ENCODE results near the gene ART4. TPM values are rescaled to one million over a fixed set of nuclear protein-coding genes. Genes with fewer than 3 reads are reported as not detected.

The ART4 gene, protein sequence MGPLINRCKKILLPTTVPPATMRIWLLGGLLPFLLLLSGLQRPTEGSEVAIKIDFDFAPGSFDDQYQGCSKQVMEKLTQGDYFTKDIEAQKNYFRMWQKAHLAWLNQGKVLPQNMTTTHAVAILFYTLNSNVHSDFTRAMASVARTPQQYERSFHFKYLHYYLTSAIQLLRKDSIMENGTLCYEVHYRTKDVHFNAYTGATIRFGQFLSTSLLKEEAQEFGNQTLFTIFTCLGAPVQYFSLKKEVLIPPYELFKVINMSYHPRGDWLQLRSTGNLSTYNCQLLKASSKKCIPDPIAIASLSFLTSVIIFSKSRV
- total RNA-seq = 3.0 TPM
- 2.6 TPM for polyA plus RNA-seq (ENCODE audit: insufficient read depth, low read depth, low replicate concordance)
- long read RNA-seq, donor 1 = 0 reads
- long read RNA-seq, donor 2 = 0 reads
- long read RNA-seq, donor 3 = 0 reads
- long read RNA-seq, donor 4 = 0 reads
- long read RNA-seq, donor 5 = 0 reads
- long read RNA-seq, donor 6 = 0 reads
- long read RNA-seq, donor 7 = 0 reads
- long read RNA-seq, donor 8 = 0 reads
- long read RNA-seq, donor 9 = 0 reads
- long read RNA-seq, donor 10, partial matches to known transcripts = 5 of 14 reads
- long read RNA-seq, donor 10, other reads (novel, unspliced or antisense) = 9 of 14 reads

DNA sequence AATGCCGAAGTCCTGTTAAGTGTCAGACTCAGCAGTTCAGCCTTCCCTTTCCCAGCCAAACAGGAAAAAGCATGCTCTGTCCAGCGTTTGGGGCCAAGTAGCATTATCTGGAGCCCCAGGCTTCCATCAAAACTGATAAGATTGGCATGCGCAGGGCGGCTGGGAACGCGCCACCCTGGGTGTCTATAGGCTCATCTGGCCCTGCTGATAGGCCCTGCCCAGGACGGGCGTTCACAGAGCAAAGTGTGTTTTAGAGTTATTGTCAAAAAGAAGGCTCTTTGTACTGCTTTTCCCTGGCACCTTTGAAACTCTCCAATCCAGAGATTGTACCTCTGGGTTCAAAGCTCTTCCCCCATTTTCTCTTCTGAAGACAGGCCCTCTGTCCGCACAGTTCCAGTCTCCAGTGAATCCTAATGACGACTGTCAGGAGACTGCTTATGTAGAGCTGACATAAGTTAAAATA is at the start of gene ART4:
ART4 (minus strand) TSS at position 102 of the 463 bp plus-strand sequence. CDS start 413 bp downstream, outside the sequence.
- peak in 1 of 5 donors; percentile 57 for DNase-seq
- Histone ChIP-seq H3K36me3 (ENCODE audit: control insufficient read depth in 2 of 3, insufficient read depth in 3 of 3, low read length in 3 of 3) (no peaks in the 10 kb centered on the region), H3K4me3 (ENCODE audit: low read length in 3 of 3) (peak within 1 kb of the TSS in 2 of 3 donors; percentile 13 to 38), H3K27ac (ENCODE audit: low read depth in 2 of 2, low read length in 2 of 2) (peak within 1 kb of the TSS in 1 of 2 donors; percentile 66), H3K9me3 (ENCODE audit: control insufficient read depth in 2 of 3, insufficient read depth in 1 of 3, low read length in 3 of 3) (no peaks in the 10 kb centered on the region), H3K9ac (ENCODE audit: low read length in 3 of 3) (peak within 1 kb of the TSS in 1 of 3 donors; percentile 50), H3K4me1 (ENCODE audit: control insufficient read depth in 2 of 3, insufficient read depth in 2 of 3, low read depth in 1 of 3, low read length in 3 of 3) (peaks cover 5 to 35% (median 15%) of the 10 kb centered on the region in 3 donors), H3K27me3 (ENCODE audit: control insufficient read depth, insufficient read depth, low read length) (no peaks in the 10 kb centered on the region)
- intact Hi-C loops (cut with DNase I) = loop anchor here (5.0 kb wide), 1 partner anchor 154 kb away; no protein-coding TSS in a partner anchor
- TF ChIP-seq, protein P1, sequence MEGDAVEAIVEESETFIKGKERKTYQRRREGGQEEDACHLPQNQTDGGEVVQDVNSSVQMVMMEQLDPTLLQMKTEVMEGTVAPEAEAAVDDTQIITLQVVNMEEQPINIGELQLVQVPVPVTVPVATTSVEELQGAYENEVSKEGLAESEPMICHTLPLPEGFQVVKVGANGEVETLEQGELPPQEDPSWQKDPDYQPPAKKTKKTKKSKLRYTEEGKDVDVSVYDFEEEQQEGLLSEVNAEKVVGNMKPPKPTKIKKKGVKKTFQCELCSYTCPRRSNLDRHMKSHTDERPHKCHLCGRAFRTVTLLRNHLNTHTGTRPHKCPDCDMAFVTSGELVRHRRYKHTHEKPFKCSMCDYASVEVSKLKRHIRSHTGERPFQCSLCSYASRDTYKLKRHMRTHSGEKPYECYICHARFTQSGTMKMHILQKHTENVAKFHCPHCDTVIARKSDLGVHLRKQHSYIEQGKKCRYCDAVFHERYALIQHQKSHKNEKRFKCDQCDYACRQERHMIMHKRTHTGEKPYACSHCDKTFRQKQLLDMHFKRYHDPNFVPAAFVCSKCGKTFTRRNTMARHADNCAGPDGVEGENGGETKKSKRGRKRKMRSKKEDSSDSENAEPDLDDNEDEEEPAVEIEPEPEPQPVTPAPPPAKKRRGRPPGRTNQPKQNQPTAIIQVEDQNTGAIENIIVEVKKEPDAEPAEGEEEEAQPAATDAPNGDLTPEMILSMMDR (IDR thresholded peaks at IDR 0.05; ENCODE audit: borderline replicate concordance, extremely low read depth, insufficient read depth) = no peak
- no peak for FAIRE-seq

DNA sequence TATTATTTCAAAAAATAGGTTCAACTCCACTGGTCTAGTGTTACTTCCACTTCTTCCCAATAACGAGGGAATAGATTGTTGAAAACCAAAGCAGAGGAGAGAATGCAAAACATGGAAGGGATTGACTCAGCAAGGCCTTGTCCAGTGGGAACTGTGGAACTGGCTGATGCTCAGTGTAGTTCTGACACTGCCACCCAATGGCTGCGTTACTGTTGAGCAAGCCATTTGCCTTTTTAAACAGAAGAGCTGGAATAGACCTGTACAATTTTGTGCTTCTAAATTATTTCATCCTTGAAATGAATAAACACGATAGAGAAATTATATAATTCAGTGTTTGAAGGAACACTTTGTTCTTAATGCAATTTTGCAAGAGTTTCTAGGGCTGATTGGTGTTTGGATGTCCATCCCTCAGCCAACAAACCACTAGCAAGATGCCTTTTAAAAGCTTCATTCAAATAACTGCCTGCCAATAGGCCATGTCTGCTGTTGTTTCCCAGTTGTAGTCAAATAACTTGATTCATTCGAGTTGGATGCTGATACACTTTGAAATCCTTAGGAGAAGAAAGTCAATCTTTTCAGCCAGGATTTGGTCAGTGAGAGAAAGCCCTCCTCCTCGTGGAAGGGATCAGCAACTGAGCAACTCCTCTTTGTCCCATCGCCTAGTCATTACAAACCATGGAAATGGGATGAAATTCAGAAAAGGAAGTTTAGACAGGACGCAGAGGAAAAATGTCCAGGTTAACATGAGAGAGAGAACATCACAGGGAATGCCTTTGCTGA is 49.6 kb upstream of the ART4 start:
- intact Hi-C loops (cut with DNase I) = no loop called here
- H3K36me3 ChIP-seq (ENCODE audit: control insufficient read depth in 2 of 3, insufficient read depth in 3 of 3, low read length in 3 of 3) = no peaks in the 10 kb centered on the region
- no peak overlapping the region for H3K9ac ChIP-seq (ENCODE audit: low read length in 3 of 3)
- DNase-seq (peak in 2 of 5 donors; percentile 29 to 56), FAIRE-seq (no peak)
- no peak overlapping the region for H3K4me3 ChIP-seq (ENCODE audit: low read length in 3 of 3)
- no peaks in the 10 kb centered on the region for H3K27me3 ChIP-seq (ENCODE audit: control insufficient read depth, insufficient read depth, low read length)
- TF ChIP-seq, protein P1 (IDR thresholded peaks at IDR 0.05; ENCODE audit: borderline replicate concordance, extremely low read depth, insufficient read depth) = peak; percentile 22
- peaks cover 0 to 9% (median 0%) of the 10 kb centered on the region in 3 donors for H3K4me1 ChIP-seq (ENCODE audit: control insufficient read depth in 2 of 3, insufficient read depth in 2 of 3, low read depth in 1 of 3, low read length in 3 of 3)
- no peaks in the 10 kb centered on the region for H3K9me3 ChIP-seq (ENCODE audit: control insufficient read depth in 2 of 3, insufficient read depth in 1 of 3, low read length in 3 of 3)
- H3K27ac ChIP-seq (ENCODE audit: low read depth in 2 of 2, low read length in 2 of 2) = peak overlapping the region; percentile 63 to 83

DNA sequence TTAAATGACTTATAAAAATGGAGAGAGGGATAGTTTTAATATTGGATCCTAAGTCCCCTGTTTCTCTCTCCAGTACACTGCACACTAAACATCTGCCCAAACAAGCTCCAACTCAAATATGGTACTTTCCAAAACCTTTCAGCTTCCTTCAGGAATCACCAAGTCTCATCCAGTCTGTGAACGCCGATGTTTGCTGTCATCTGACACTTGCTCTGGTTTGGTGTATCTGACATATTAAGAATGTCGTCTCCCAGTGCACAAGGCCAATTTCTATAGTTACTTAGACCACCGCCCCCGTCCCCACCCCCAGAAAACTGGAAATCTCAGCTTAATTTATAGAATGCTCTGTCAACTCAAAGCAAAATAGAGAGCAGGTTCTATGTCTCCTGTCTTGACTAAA is 47.4 kb upstream of the ART4 start:
- intact Hi-C loops (cut with DNase I) = no loop called here
- peaks cover 0 to 9% (median 9%) of the 10 kb centered on the region in 3 donors for H3K4me1 ChIP-seq (ENCODE audit: control insufficient read depth in 2 of 3, insufficient read depth in 2 of 3, low read depth in 1 of 3, low read length in 3 of 3)
- no peak overlapping the region for H3K9ac ChIP-seq (ENCODE audit: low read length in 3 of 3)
- TF ChIP-seq, protein P1 (IDR thresholded peaks at IDR 0.05; ENCODE audit: borderline replicate concordance, extremely low read depth, insufficient read depth) = no peak
- H3K9me3 ChIP-seq (ENCODE audit: control insufficient read depth in 2 of 3, insufficient read depth in 1 of 3, low read length in 3 of 3) = no peaks in the 10 kb centered on the region
- no peaks in the 10 kb centered on the region for H3K27me3 ChIP-seq (ENCODE audit: control insufficient read depth, insufficient read depth, low read length)
- no peak for DNase-seq
- FAIRE-seq = no peak
- H3K36me3 ChIP-seq (ENCODE audit: control insufficient read depth in 2 of 3, insufficient read depth in 3 of 3, low read length in 3 of 3) = no peaks in the 10 kb centered on the region
- no peak overlapping the region for H3K27ac ChIP-seq (ENCODE audit: low read depth in 2 of 2, low read length in 2 of 2)
- H3K4me3 ChIP-seq (ENCODE audit: low read length in 3 of 3) = no peak overlapping the region
